Spleen (tissue), 11 donors: ENCODE results near the gene TMEM203. TPM values are rescaled to one million over a fixed set of nuclear protein-coding genes. Genes with fewer than 3 reads are reported as not detected.

Source experiments
- DNase-seq: peaks from one replicate; pipeline ENCODE4 v3.0.0-alpha.2; 2020
- H3K27ac ChIP-seq, 8 donors: fragments of 200-600 bp; sonication (generic) in 7 of 8; 1 replicate in 4 of 8; 2 replicates in 4 of 8; pipeline versions ENCODE4 v1.5.0 to v1.8.0; 2016 to 2021; ENCODE audit warnings: inconsistent platforms in 4 of 8, mild to moderate bottlenecking in 4 of 8, moderate library complexity in 1 of 8
- H3K27me3 ChIP-seq, 7 donors: fragments of 200-600 bp; sonication (generic) in 6 of 7; replicated peaks in 1 of 7; 1 replicate in 4 of 7; 2 replicates in 3 of 7; pipeline versions ENCODE4 v1.5.0 to v1.8.0; 2016 to 2021; ENCODE audit warnings: inconsistent platforms in 3 of 7, mild to moderate bottlenecking in 1 of 7
- H3K36me3 ChIP-seq, 6 donors: fragments of 200-600 bp; sonication (generic) in 5 of 6; 1 replicate in 4 of 6; 2 replicates in 2 of 6; pipeline versions ENCODE4 v1.5.0 to v1.8.0; 2016 to 2021; ENCODE audit warnings: inconsistent platforms in 2 of 6
- H3K4me1 ChIP-seq, 6 donors: fragments of 200-600 bp; sonication (generic) in 5 of 6; 1 replicate in 3 of 6; 2 replicates in 3 of 6; pipeline versions ENCODE4 v1.5.0 to v1.8.0; 2016 to 2021; ENCODE audit warnings: inconsistent platforms in 3 of 6
- H3K4me3 ChIP-seq, 8 donors: fragments of 200-600 bp; sonication (generic) in 7 of 8; 1 replicate in 4 of 8; 2 replicates in 4 of 8; pipeline versions ENCODE4 v1.5.0 to v1.8.0; 2016 to 2021; ENCODE audit warnings: inconsistent platforms in 4 of 8, mild to moderate bottlenecking in 4 of 8, moderate library complexity in 2 of 8
- H3K9me3 ChIP-seq, 8 donors: fragments of 200-600 bp; sonication (generic) in 7 of 8; 1 replicate in 4 of 8; 2 replicates in 4 of 8; pipeline versions ENCODE4 v1.5.0 to v1.8.0; 2016 to 2021; ENCODE audit warnings: inconsistent platforms in 4 of 8
- CTCF ChIP-seq, 11 experiments: fragments of 200-600 bp in 7 of 11; fragments of 450-650 bp in 4 of 11; sonication (generic) in 4 of 11; IDR thresholded peaks in 8 of 11; conservative IDR thresholded peaks in 3 of 11; 1 replicate in 7 of 11; 2 replicates in 4 of 11; pipeline versions ENCODE4 v1.4.0 to v1.8.0; 2016 to 2021; ENCODE audit warnings: antibody characterized with exemption in 11 of 11, inconsistent platforms in 4 of 11, mild to moderate bottlenecking in 1 of 11
- POLR2A ChIP-seq, 3 donors: fragments of 450-650 bp; IDR thresholded peaks; one replicate each; pipeline ENCODE4 v1.5.1; 2017; ENCODE audit warnings: antibody characterized with exemption in 3 of 3, mild to moderate bottlenecking in 1 of 3
- POLR2AphosphoS5 ChIP-seq, 3 donors: sonication (generic); formaldehyde crosslinking; IDR thresholded peaks; one replicate each; pipeline ENCODE4 v1.5.1; 2017; ENCODE audit warnings: antibody characterized with exemption in 3 of 3
- WGBS, 5 donors: extraction: QIAGEN DNeasy Blood & Tissue Kit in 3 of 5; methylation state at CpG; one replicate each; pipeline versions ENCODE4 v1.1.5 to v1.1.7; 2013 to 2018; 5-methylcytosine and 5-hydroxymethylcytosine counted together
- intact Hi-C: fragments of 100-400 bp; cut with DNase I; formaldehyde crosslinking; loops from one replicate; pipeline ENCODE4 v1.15.0; 2023; ENCODE audit warnings: low total_unique reads
- polyA plus RNA-seq, 3 donors: library from polyadenylated mRNA; stranded (reverse); fragments of 200-250 nt; gene quantifications; one replicate each; pipeline ENCODE4 v1.2.1, GENCODE V29; 2013
- total RNA-seq, 7 donors: library from RNA; depleted of rRNA in 3 of 7; stranded (reverse); fragments of >200 nt in 3 of 7; fragmentation: NEBNext Ultra II Directional in 4 of 7; extraction: Animal tissue kit (Norgen Biotek cat#: 25700) in 4 of 7; gene quantifications; one replicate each; pipeline versions ENCODE4 v1.1.0 to v1.2.1, GENCODE V29; 2016 to 2021
- donor health status: healthy with polysubstance abuse.
- donor health status: DM: no; HTN: no; CAD: no; lungs with moderate emphysema.
- donor health status: DM: no; HTN: no; CAD: no.
- donor health status: Bipolar disorder and iron deficiency.
- donor health status: healthy.
- donor health status: DM: no; HTN: no; CAD: no.
- donor health status: DM: yes; HTN: yes; CAD: no.

Gene TMEM203
- total and polyA plus RNA-seq, 10 donors: 28.4 to 50.1 (median 36.0) TPM

GRCh38 chr9:137252555-137253506 is 47.4 kb upstream of the TMEM203 start:
- intact Hi-C loops: no loop called here
- 81 to 92% (median 89%) methylated on average over 27 to 35 of the region's 35 CpGs for WGBS, 5 donors
- DNase-seq: no peak
- Histone ChIP-seq H3K4me3 (no peak overlapping the region), H3K27me3 (no peaks in the 10 kb centered on the region), H3K4me1 (peaks cover 9 to 45% (median 31%) of the 10 kb centered on the region in 6 donors), H3K27ac (no peak overlapping the region), H3K36me3 (peaks cover 0 to 17% (median 10%) of the 10 kb centered on the region in 6 donors), H3K9me3 (no peaks in the 10 kb centered on the region)
- TF ChIP-seq CTCF (IDR thresholded peaks at IDR 0.05 in 8 of 11, conservative IDR thresholded peaks at IDR 0.05 in 3 of 11) (no peak), POLR2AphosphoS5 (IDR thresholded peaks at IDR 0.05) (no peak), POLR2A (IDR thresholded peaks at IDR 0.05) (no peak)

- Histone ChIP-seq H3K27me3 (no peaks in the 10 kb centered on the region), H3K27ac (no peak overlapping the region), H3K9me3 (no peaks in the 10 kb centered on the region), H3K36me3 (peaks cover 0 to 7% (median 4%) of the 10 kb centered on the region in 6 donors), H3K4me1 (peaks cover 9 to 35% (median 25%) of the 10 kb centered on the region in 6 donors), H3K4me3 (no peak overlapping the region)
- WGBS, 5 donors: 85 to 95% (median 87%) methylated on average over 17 to 22 of the region's 22 CpGs
- TF ChIP-seq POLR2A (IDR thresholded peaks at IDR 0.05): no peak
- TF ChIP-seq POLR2AphosphoS5 (IDR thresholded peaks at IDR 0.05): no peak
- TF ChIP-seq CTCF (IDR thresholded peaks at IDR 0.05 in 8 of 11, conservative IDR thresholded peaks at IDR 0.05 in 3 of 11): no peak
- intact Hi-C loops: no loop called here
- no peak for DNase-seq
Observed at GRCh38 chr9:137251490-137252268, 46.2 kb upstream of the TMEM203 start.

DNA sequence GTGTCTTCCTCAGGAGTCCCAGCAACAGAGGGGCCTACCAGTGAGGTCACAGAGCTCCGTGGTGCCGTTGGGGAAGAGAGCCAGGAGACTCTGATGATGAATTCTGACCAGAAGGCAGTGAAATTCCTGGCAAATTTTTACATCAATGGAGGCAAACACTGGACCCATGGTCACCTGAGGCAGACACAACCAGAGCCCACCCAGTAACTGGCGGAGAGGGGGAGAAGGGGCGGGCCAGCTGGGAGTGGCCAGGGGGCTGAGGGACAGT is 45.7 kb upstream of the TMEM203 start, which contains the start of gene STPG3:
TSS of gene STPG3 (plus strand) at position 93 of the 268 bp plus-strand sequence. CDS start at position 94, 1 bp downstream.
- H3K9me3 ChIP-seq: no peaks in the 10 kb centered on the region
- H3K27ac ChIP-seq: no peak within 1 kb of the TSS
- H3K4me1 ChIP-seq: peaks cover 4 to 30% (median 20%) of the 10 kb centered on the region in 6 donors
- no peak within 1 kb of the TSS for H3K4me3 ChIP-seq
- DNase-seq: no peak
- peaks cover 0 to 1% (median 0%) of the 10 kb centered on the region in 6 donors for H3K36me3 ChIP-seq
- TF ChIP-seq POLR2A (IDR thresholded peaks at IDR 0.05) (no peak), POLR2AphosphoS5 (IDR thresholded peaks at IDR 0.05) (no peak), CTCF (IDR thresholded peaks at IDR 0.05 in 8 of 11, conservative IDR thresholded peaks at IDR 0.05 in 3 of 11) (no peak)
- intact Hi-C loops: no loop called here
- 79 to 88% (median 86%) methylated on average over 4 of the region's 4 CpGs for WGBS, 5 donors
- H3K27me3 ChIP-seq: no peaks in the 10 kb centered on the region
